A549 (cell line): ENCODE measurements around the gene HMGA1.

Source experiments
- BHLHE40 ChIP-seq: IDR thresholded peaks from 2 replicates; pipeline ENCODE4 v1.6.1; 2012; ENCODE audit warnings: low read depth, low read length, inconsistent platforms
- CHD2 ChIP-seq: fragments of 150-350 bp; IDR thresholded peaks from 2 replicates; pipeline ENCODE4 v1.6.1; 2014; ENCODE audit warnings: low read length; ENCODE audit not compliant: partially characterized antibody
- CTCF ChIP-seq: fragments of >200 bp; sonication (Bioruptor Twin); formaldehyde crosslinking; IDR thresholded peaks from 3 replicates; pipeline ENCODE4 v1.5.1; 2016
- EP300 ChIP-seq, 2 experiments: fragments of >200 bp; sonication (Bioruptor Twin); formaldehyde crosslinking; IDR thresholded peaks; 2 replicates in 1 of 2; 3 replicates in 1 of 2; pipeline ENCODE4 v1.6.1; 2016 to 2017
- HDAC2 ChIP-seq: fragments of 200-600 bp; sonication (generic); IDR thresholded peaks from 2 replicates; pipeline ENCODE4 v1.6.1; 2016
- HMGXB4 ChIP-seq: fragments of 250-450 bp; sonication (Bioruptor Pico); IDR thresholded peaks from 2 replicates; pipeline ENCODE4 v1.5.0; 2021; ENCODE audit warnings: mild to moderate bottlenecking, moderate library complexity, borderline replicate concordance
- JUN ChIP-seq, 2 experiments: fragments of >200 bp; sonication (Bioruptor Twin); formaldehyde crosslinking; IDR thresholded peaks; 2 replicates in 1 of 2; 3 replicates in 1 of 2; pipeline ENCODE4 v1.6.1; 2016 to 2017
- MAFK ChIP-seq: fragments of 450-650 bp; IDR thresholded peaks from 2 replicates; pipeline ENCODE4 v1.6.1; 2014; ENCODE audit not compliant: partially characterized antibody
- MYC ChIP-seq: IDR thresholded peaks from 2 replicates; pipeline ENCODE4 v1.6.1; 2012; ENCODE audit warnings: mild to moderate bottlenecking, inconsistent platforms, low read length, improper control_type of control experiment, borderline replicate concordance
- POLR2A ChIP-seq: IDR thresholded peaks from 2 replicates; pipeline ENCODE4 v1.6.1; 2012; ENCODE audit warnings: mild to moderate bottlenecking, low read length
- POLR2AphosphoS2 ChIP-seq: conservative IDR thresholded peaks from 2 replicates; pipeline ENCODE4 v1.6.1; 2012; ENCODE audit warnings: low read length, improper control_type of control experiment, inconsistent platforms
- RAD21 ChIP-seq, 2 experiments: fragments of >200 bp in 1 of 2; sonication (Bioruptor Twin) in 1 of 2; formaldehyde crosslinking in 1 of 2; IDR thresholded peaks in 1 of 2; conservative IDR thresholded peaks in 1 of 2; 2 replicates in 1 of 2; 3 replicates in 1 of 2; pipeline ENCODE4 v1.6.1; 2012 to 2018; ENCODE audit warnings: inconsistent platforms in 1 of 2
- RFX5 ChIP-seq: fragments of 450-650 bp; IDR thresholded peaks from 2 replicates; pipeline ENCODE4 v1.7.1; 2014; ENCODE audit warnings: antibody characterized with exemption, mild to moderate bottlenecking, moderate library complexity
- TF ChIP-seq, protein P1 (sequence below): fragments of 200-600 bp; sonication (generic); IDR thresholded peaks from 2 replicates; pipeline ENCODE4 v1.6.1; 2016; ENCODE audit warnings: antibody characterized with exemption, mild to moderate bottlenecking, moderate library complexity

DNA sequence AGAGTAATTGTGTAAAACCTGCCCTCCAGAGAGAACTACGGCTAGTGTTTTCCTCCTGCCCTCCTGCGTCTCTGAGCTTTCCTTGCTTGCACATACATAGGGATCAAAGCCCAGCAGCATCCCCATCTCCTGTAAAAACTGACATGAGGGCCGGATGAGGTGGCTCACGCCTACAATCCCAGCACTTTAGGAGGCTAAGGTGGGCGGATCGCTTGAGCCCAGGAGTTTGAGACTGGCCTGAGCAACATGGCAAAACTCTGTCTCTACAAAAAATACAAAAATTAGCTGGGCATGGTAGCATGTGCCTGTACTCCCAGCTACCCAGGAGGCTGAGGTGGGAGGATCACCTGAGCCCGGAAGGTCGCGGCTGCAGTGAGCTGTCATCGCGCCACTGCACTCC is 52.5 kb downstream of the HMGA1 start:
- no peak for TF ChIP-seq CTCF
- no peak for TF ChIP-seq HDAC2
- no peak for TF ChIP-seq RFX5
- no peak for TF ChIP-seq POLR2AphosphoS2
- TF ChIP-seq POLR2A: no peak
- TF ChIP-seq, protein P1, sequence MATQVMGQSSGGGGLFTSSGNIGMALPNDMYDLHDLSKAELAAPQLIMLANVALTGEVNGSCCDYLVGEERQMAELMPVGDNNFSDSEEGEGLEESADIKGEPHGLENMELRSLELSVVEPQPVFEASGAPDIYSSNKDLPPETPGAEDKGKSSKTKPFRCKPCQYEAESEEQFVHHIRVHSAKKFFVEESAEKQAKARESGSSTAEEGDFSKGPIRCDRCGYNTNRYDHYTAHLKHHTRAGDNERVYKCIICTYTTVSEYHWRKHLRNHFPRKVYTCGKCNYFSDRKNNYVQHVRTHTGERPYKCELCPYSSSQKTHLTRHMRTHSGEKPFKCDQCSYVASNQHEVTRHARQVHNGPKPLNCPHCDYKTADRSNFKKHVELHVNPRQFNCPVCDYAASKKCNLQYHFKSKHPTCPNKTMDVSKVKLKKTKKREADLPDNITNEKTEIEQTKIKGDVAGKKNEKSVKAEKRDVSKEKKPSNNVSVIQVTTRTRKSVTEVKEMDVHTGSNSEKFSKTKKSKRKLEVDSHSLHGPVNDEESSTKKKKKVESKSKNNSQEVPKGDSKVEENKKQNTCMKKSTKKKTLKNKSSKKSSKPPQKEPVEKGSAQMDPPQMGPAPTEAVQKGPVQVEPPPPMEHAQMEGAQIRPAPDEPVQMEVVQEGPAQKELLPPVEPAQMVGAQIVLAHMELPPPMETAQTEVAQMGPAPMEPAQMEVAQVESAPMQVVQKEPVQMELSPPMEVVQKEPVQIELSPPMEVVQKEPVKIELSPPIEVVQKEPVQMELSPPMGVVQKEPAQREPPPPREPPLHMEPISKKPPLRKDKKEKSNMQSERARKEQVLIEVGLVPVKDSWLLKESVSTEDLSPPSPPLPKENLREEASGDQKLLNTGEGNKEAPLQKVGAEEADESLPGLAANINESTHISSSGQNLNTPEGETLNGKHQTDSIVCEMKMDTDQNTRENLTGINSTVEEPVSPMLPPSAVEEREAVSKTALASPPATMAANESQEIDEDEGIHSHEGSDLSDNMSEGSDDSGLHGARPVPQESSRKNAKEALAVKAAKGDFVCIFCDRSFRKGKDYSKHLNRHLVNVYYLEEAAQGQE: no peak
- no peak for TF ChIP-seq HMGXB4
- TF ChIP-seq MAFK: no peak
- TF ChIP-seq JUN (IDR thresholded peaks at IDR 0.05): no peak
- no peak for TF ChIP-seq RAD21 (conservative IDR thresholded peaks at IDR 0.05 in 1 of 2, IDR thresholded peaks at IDR 0.05 in 1 of 2)
- TF ChIP-seq BHLHE40: no peak
- no peak for TF ChIP-seq CHD2
- TF ChIP-seq MYC: no peak
- no peak for TF ChIP-seq EP300 (IDR thresholded peaks at IDR 0.05)
